H1 (cell line): ENCODE measurements around the gene SKP2. TPM values are rescaled to one million over a fixed set of nuclear protein-coding genes. Genes with fewer than 3 reads are reported as not detected.
A peak's percentile ranks its signal among the peaks of the same experiment; 100 is the strongest.

Source experiments
- ATF2 ChIP-seq: IDR thresholded peaks from 2 replicates; pipeline ENCODE4 v1.6.1; 2012; ENCODE audit warnings: low read length, inconsistent platforms
- ATF3 ChIP-seq: IDR thresholded peaks from 2 replicates; pipeline ENCODE4 v1.6.1; 2011; ENCODE audit warnings: low read depth, mild to moderate bottlenecking, low read length; ENCODE audit not compliant: insufficient read depth
- BRCA1 ChIP-seq: IDR thresholded peaks from 2 replicates; pipeline ENCODE4 v1.6.1; 2012; ENCODE audit warnings: low read depth, low read length, improper control_type of control experiment
- CREB1 ChIP-seq: IDR thresholded peaks from 2 replicates; pipeline ENCODE4 v1.6.1; 2012; ENCODE audit warnings: inconsistent platforms
- KDM4A ChIP-seq: IDR thresholded peaks from one replicate; pipeline ENCODE4 v1.7.1; 2012; ENCODE audit warnings: low read depth, mild to moderate bottlenecking, moderate library complexity, low read length, inconsistent platforms; ENCODE audit not compliant: severe bottlenecking
- KDM5A ChIP-seq: fragments of 200-600 bp; IDR thresholded peaks from 2 replicates; pipeline ENCODE4 v1.7.1; 2012; ENCODE audit warnings: mild to moderate bottlenecking, low read length, inconsistent platforms, mixed read lengths
- PHF8 ChIP-seq: fragments of 200-600 bp; sonication (generic); conservative IDR thresholded peaks from 2 replicates; pipeline ENCODE4 v1.7.1; 2012; ENCODE audit warnings: low read depth, mild to moderate bottlenecking, inconsistent platforms, low read length, moderate library complexity
- POLR2AphosphoS5 ChIP-seq: IDR thresholded peaks from 2 replicates; pipeline ENCODE4 v1.6.1; 2011; ENCODE audit warnings: low read depth, low read length
- POU5F1 ChIP-seq: IDR thresholded peaks from 2 replicates; pipeline ENCODE4 v1.6.1; 2011; ENCODE audit warnings: low read depth, mild to moderate bottlenecking, low read length, moderate library complexity
- SIN3A ChIP-seq, 2 experiments: IDR thresholded peaks in 1 of 2; conservative IDR thresholded peaks in 1 of 2; 2 replicates each; pipeline ENCODE4 v1.6.1; 2011 to 2012; ENCODE audit warnings: low read length in 2 of 2, improper control_type of control experiment in 1 of 2, low read depth in 1 of 2, mild to moderate bottlenecking in 1 of 2
- SRF ChIP-seq: IDR thresholded peaks from 2 replicates; pipeline ENCODE4 v1.6.1; 2011; ENCODE audit warnings: mild to moderate bottlenecking, low read depth, low read length, moderate library complexity
- polyA plus RNA-seq, 7 experiments: library from polyadenylated mRNA; depleted of rRNA in 3 of 7; stranded (reverse) in 5 of 7; unstranded in 2 of 7; fragments of >200 nt in 5 of 7; fragments of 200-250 nt in 2 of 7; gene quantifications; 1 replicate in 5 of 7; 2 replicates in 1 of 7; 4 replicates in 1 of 7; pipeline versions ENCODE4 v1.2.1 to v1.2.3, GENCODE V29; 2011 to 2013; ENCODE audit warnings: missing spikeins in 2 of 7, mixed read lengths in 2 of 7
- total RNA-seq: library from RNA; stranded (reverse); fragmentation: NEBNext Ultra II Directional; extraction: Animal tissue kit (Norgen Biotek cat#: 25700); gene quantifications from 2 replicates; pipeline ENCODE4 v1.2.1, GENCODE V29; 2021

SKP2 gene
- total and polyA plus RNA-seq, 2 of the 8 experiments (the other 6 are each of a cell fraction or from before 2014, with no cell fraction given) = 49.9 to 104 TPM

- TF ChIP-seq PHF8 (peak; percentile 42), POU5F1 (no peak), SRF (peak; percentile 2; the same call in 1 of the 2 replicates), ATF2 (no peak), POLR2AphosphoS5 (peak; percentile 60), KDM5A (peak; percentile 60), BRCA1 (no peak), ATF3 (peak; percentile 49; the same call in 1 of the 2 replicates), CREB1 (peak; percentile 96), KDM4A (peak; percentile 76), SIN3A (conservative IDR thresholded peaks at IDR 0.05 in 1 of 2, IDR thresholded peaks at IDR 0.05 in 1 of 2; ENCODE audit: low read depth in 1 of 2, low read length in 2 of 2) (peak; percentile 5 to 81; a peak in 2 of 4 replicates)
Measured at GRCh38 chr5:36150676-36151433, 1.1 kb upstream of the SKP2 start (continued).
